ENCODE measurements around the gene COL1A2. TPM values are rescaled to one million over a fixed set of nuclear protein-coding genes. Genes with fewer than 3 reads are reported as not detected.

Gene COL1A2
- total RNA-seq, 1 donor from 2014 or later = 11.2 TPM

- DNase-seq (ENCODE audit: low read depth) = no peak
- H3K4me3 ChIP-seq (ENCODE audit: low read depth, low read length) = no peak overlapping the region
- no peaks in the 10 kb centered on the region for H3K27me3 ChIP-seq (ENCODE audit: control insufficient read depth, insufficient read depth, low read length)
- TF ChIP-seq, protein P1, sequence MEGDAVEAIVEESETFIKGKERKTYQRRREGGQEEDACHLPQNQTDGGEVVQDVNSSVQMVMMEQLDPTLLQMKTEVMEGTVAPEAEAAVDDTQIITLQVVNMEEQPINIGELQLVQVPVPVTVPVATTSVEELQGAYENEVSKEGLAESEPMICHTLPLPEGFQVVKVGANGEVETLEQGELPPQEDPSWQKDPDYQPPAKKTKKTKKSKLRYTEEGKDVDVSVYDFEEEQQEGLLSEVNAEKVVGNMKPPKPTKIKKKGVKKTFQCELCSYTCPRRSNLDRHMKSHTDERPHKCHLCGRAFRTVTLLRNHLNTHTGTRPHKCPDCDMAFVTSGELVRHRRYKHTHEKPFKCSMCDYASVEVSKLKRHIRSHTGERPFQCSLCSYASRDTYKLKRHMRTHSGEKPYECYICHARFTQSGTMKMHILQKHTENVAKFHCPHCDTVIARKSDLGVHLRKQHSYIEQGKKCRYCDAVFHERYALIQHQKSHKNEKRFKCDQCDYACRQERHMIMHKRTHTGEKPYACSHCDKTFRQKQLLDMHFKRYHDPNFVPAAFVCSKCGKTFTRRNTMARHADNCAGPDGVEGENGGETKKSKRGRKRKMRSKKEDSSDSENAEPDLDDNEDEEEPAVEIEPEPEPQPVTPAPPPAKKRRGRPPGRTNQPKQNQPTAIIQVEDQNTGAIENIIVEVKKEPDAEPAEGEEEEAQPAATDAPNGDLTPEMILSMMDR (IDR thresholded peaks at IDR 0.05; ENCODE audit: insufficient read depth, low read length, poor library complexity, severe bottlenecking) = no peak
- H3K36me3 ChIP-seq (ENCODE audit: control insufficient read depth, insufficient read depth, low read length) = no peaks in the 10 kb centered on the region
Measured at GRCh38 chr7:94384315-94384714, 10.4 kb upstream of the COL1A2 start.

DNA sequence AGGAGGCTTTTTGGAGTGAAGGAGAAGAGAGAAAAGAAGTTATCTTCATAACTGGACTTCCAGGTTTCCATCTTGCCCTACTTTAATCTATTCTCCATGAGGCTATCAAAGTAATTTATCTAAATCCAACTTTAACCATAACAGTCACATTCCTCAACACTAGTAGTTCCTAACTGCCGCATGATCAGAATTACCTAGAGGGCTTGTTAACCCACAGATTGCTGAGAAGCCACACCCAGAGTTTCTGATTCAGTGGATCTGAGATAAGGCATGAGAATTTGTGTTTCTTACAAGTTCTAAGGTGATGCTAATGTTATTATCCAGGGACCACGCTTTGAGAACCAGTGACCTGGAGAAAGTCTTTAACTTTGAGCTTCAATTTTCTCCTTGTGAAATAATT lies 8.3 kb upstream of the COL1A2 start:
- no peak for DNase-seq (ENCODE audit: low read depth)
- Histone ChIP-seq H3K36me3 (ENCODE audit: control insufficient read depth, insufficient read depth, low read length) (no peaks in the 10 kb centered on the region), H3K27me3 (ENCODE audit: control insufficient read depth, insufficient read depth, low read length) (no peaks in the 10 kb centered on the region), H3K4me3 (ENCODE audit: low read depth, low read length) (no peak overlapping the region)
- TF ChIP-seq, protein P1 (IDR thresholded peaks at IDR 0.05; ENCODE audit: insufficient read depth, low read length, poor library complexity, severe bottlenecking) = no peak

DNA sequence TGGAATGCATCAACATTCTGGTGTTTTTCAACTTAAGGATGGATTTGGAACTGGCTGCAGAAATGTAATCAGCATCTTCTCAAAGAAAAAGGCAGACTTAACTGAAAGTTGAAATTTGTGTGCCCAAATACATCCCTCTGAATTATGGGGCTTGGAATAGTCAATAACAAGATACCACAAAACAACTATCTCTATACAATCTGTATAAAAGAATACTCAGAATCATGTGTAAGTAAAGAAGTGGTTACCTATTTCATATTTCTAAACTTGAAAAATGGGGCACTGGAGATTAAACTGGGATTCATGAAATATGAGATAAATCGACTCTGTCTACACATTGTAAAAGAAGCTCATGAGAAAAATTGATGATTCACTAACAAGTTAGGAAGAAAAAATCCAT lies 6.2 kb upstream of the COL1A2 start:
- DNase-seq (ENCODE audit: low read depth) = no peak
- TF ChIP-seq, protein P1 (IDR thresholded peaks at IDR 0.05; ENCODE audit: insufficient read depth, low read length, poor library complexity, severe bottlenecking) = no peak

GRCh38 chr7:94389381-94389780 lies 5.3 kb upstream of the COL1A2 start:
- no peak for DNase-seq (ENCODE audit: low read depth)
- TF ChIP-seq, protein P1 (IDR thresholded peaks at IDR 0.05; ENCODE audit: insufficient read depth, low read length, poor library complexity, severe bottlenecking) = no peak
- no peak overlapping the region for H3K4me3 ChIP-seq (ENCODE audit: low read depth, low read length)

More for the DNA sequence above, 6.2 kb upstream of the COL1A2 start:
- H3K27me3 ChIP-seq (ENCODE audit: control insufficient read depth, insufficient read depth, low read length) = no peaks in the 10 kb centered on the region
- H3K4me3 ChIP-seq (ENCODE audit: low read depth, low read length) = no peak overlapping the region
- H3K36me3 ChIP-seq (ENCODE audit: control insufficient read depth, insufficient read depth, low read length) = no peaks in the 10 kb centered on the region

GRCh38 chr7:94391726-94392392 lies 2.8 kb upstream of the COL1A2 start:
- Histone ChIP-seq H3K27me3 (ENCODE audit: control insufficient read depth, insufficient read depth, low read length) (no peaks in the 10 kb centered on the region), H3K4me3 (ENCODE audit: low read depth, low read length) (no peak overlapping the region), H3K36me3 (ENCODE audit: control insufficient read depth, insufficient read depth, low read length) (no peaks in the 10 kb centered on the region)
- DNase-seq (ENCODE audit: low read depth) = no peak
- TF ChIP-seq, protein P1 (IDR thresholded peaks at IDR 0.05; ENCODE audit: insufficient read depth, low read length, poor library complexity, severe bottlenecking) = no peak

More at GRCh38 chr7:94389381-94389780, 5.3 kb upstream of the COL1A2 start:
- Histone ChIP-seq H3K27me3 (ENCODE audit: control insufficient read depth, insufficient read depth, low read length) (no peaks in the 10 kb centered on the region), H3K36me3 (ENCODE audit: control insufficient read depth, insufficient read depth, low read length) (no peaks in the 10 kb centered on the region)

GRCh38 chr7:94392393-94392786 lies 2.3 kb upstream of the COL1A2 start:
- DNase-seq (ENCODE audit: low read depth) = no peak
- no peaks in the 10 kb centered on the region for H3K27me3 ChIP-seq (ENCODE audit: control insufficient read depth, insufficient read depth, low read length)
- no peak overlapping the region for H3K4me3 ChIP-seq (ENCODE audit: low read depth, low read length)
- TF ChIP-seq, protein P1 (IDR thresholded peaks at IDR 0.05; ENCODE audit: insufficient read depth, low read length, poor library complexity, severe bottlenecking) = no peak
- H3K36me3 ChIP-seq (ENCODE audit: control insufficient read depth, insufficient read depth, low read length) = no peaks in the 10 kb centered on the region
